Common myeloid progenitor, CD34-positive (primary cell): ENCODE measurements around the gene LAIR2.
"Not testable (repeated sequence)": the region's sequence is repeated elsewhere in the genome, so short reads cannot be mapped to it uniquely, and the experiment has no call there.

ENCODE experiments used
- CTCF ChIA-PET: fragments of 350-600 bp; sonication (Branson Sonifier 250); formaldehyde crosslinking; loops from one replicate; lab custom pipeline; 2021; ENCODE audit warnings: antibody characterized with exemption; lab: Charles Lee
- POLR2A ChIA-PET: fragments of 350-600 bp; sonication (Branson Sonifier 250); formaldehyde crosslinking; loops from one replicate; lab custom pipeline; 2021; ENCODE audit warnings: antibody characterized with exemption; lab: Charles Lee
- DNase-seq, 3 donors: peaks; one replicate each; pipeline versions ENCODE4 v3.0.0 to v3.0.0-alpha.2; 2013
- H3K27ac ChIP-seq, 2 experiments: 1 replicate in 1 of 2; 2 replicates in 1 of 2; pipeline ENCODE4 v1.7.0; 2013; ENCODE audit warnings: inconsistent platforms in 2 of 2, low read length in 2 of 2, mild to moderate bottlenecking in 2 of 2, low read depth in 1 of 2, moderate library complexity in 1 of 2; ENCODE audit not compliant: severe bottlenecking in 2 of 2, insufficient read depth in 1 of 2, poor library complexity in 1 of 2
- H3K27me3 ChIP-seq, 5 experiments: replicated peaks in 2 of 5; 1 replicate in 3 of 5; 2 replicates in 2 of 5; pipeline versions ENCODE4 v1.6.1 to v1.7.0; 2013; ENCODE audit warnings: low read length in 4 of 5, mild to moderate bottlenecking in 2 of 5, moderate library complexity in 2 of 5, inconsistent platforms in 1 of 5; ENCODE audit not compliant: insufficient read depth in 5 of 5, control insufficient read depth in 4 of 5
- H3K36me3 ChIP-seq, 4 experiments: 1 replicate in 2 of 4; 2 replicates in 2 of 4; pipeline versions ENCODE4 v1.6.1 to v1.7.0; 2013; ENCODE audit warnings: low read length in 3 of 4, control low read depth in 1 of 4, mild to moderate bottlenecking in 1 of 4; ENCODE audit not compliant: control insufficient read depth in 4 of 4, insufficient read depth in 4 of 4
- H3K4me1 ChIP-seq, 4 experiments: 1 replicate in 3 of 4; 2 replicates in 1 of 4; pipeline versions ENCODE4 v1.6.1 to v1.7.1; 2013; ENCODE audit warnings: low read length in 3 of 4, mild to moderate bottlenecking in 3 of 4, control low read depth in 1 of 4, inconsistent platforms in 1 of 4, moderate library complexity in 1 of 4; ENCODE audit not compliant: control insufficient read depth in 4 of 4, insufficient read depth in 4 of 4; ENCODE audit errors: control extremely low read depth in 1 of 4
- H3K4me3 ChIP-seq, 7 experiments: 1 replicate in 4 of 7; 2 replicates in 3 of 7; pipeline versions ENCODE4 v1.5.1 to v1.7.0; 2013; ENCODE audit warnings: mild to moderate bottlenecking in 7 of 7, low read length in 6 of 7, moderate library complexity in 6 of 7, inconsistent platforms in 2 of 7, low read depth in 2 of 7, control low read depth in 1 of 7; ENCODE audit not compliant: insufficient read depth in 4 of 7, control insufficient read depth in 1 of 7; ENCODE audit errors: extremely low read depth in 1 of 7
- H3K9me3 ChIP-seq, 5 experiments: 1 replicate in 4 of 5; 2 replicates in 1 of 5; pipeline versions ENCODE4 v1.6.1 to v1.7.1; 2013; ENCODE audit warnings: low read length in 4 of 5, mild to moderate bottlenecking in 2 of 5, inconsistent platforms in 1 of 5, low read depth in 1 of 5, moderate library complexity in 1 of 5; ENCODE audit not compliant: control insufficient read depth in 4 of 5, insufficient read depth in 2 of 5; ENCODE audit errors: control extremely low read depth in 1 of 5
- WGBS: methylation state at CpG from one replicate; pipeline ENCODE4 v1.1.5; 2013; ENCODE audit not compliant: insufficient coverage; 5-methylcytosine and 5-hydroxymethylcytosine counted together

The LAIR2 gene

GRCh38 chr19:54464630-54465425 lies 37.8 kb upstream of the LAIR2 start:
- Histone ChIP-seq H3K4me1 (peaks cover 0 to 42% (median 34%) of the 10 kb centered on the region in 4 experiments), H3K27me3 (peaks cover 0 to 13% (median 5%) of the 10 kb centered on the region in 5 experiments), H3K36me3 (peaks cover 0 to 24% (median 12%) of the 10 kb centered on the region in 4 experiments), H3K4me3 (peak overlapping the region; percentile 53 to 91 (median 76)), H3K9me3 (no peaks in the 10 kb centered on the region), H3K27ac (peak overlapping the region in 1 of 2 experiments; percentile 66)
- POLR2A ChIA-PET: no interaction called here
- CTCF ChIA-PET: no interaction called here
- DNase-seq: peak; percentile 82 to 91 (median 87)
- WGBS: 4% methylated on average over 52 of the region's 87 CpGs

- no peak for DNase-seq
- Histone ChIP-seq H3K36me3 (peaks cover 0 to 19% (median 8%) of the 10 kb centered on the region in 4 experiments), H3K27ac (no peak overlapping the region), H3K4me1 (peaks cover 3 to 38% (median 32%) of the 10 kb centered on the region in 4 experiments), H3K27me3 (peaks cover 3 to 20% (median 7%) of the 10 kb centered on the region in 5 experiments), H3K9me3 (no peaks in the 10 kb centered on the region), H3K4me3 (peak overlapping the region in 3 of 7 experiments; percentile 4 to 91 (median 19))
- POLR2A ChIA-PET: no interaction called here
- 69% methylated on average over 45 of the region's 49 CpGs for WGBS
- CTCF ChIA-PET: no interaction called here
Measured at GRCh38 chr19:54465426-54466109, 37.1 kb upstream of the LAIR2 start.

- H3K9me3 ChIP-seq, CTCF ChIA-PET, DNase-seq, H3K4me3 ChIP-seq, POLR2A ChIA-PET, H3K27ac ChIP-seq: not testable (repeated sequence)
- Histone ChIP-seq H3K36me3 (peaks cover 0 to 14% (median 6%) of the 10 kb centered on the region in 4 experiments), H3K27me3 (peaks cover 5 to 25% (median 11%) of the 10 kb centered on the region in 5 experiments), H3K4me1 (peaks cover 6 to 43% (median 37%) of the 10 kb centered on the region in 4 experiments)
- WGBS: 100% methylated on average over 11 of the region's 14 CpGs
Measured at GRCh38 chr19:54466110-54466480, 36.5 kb upstream of the LAIR2 start.

GRCh38 chr19:54469496-54469934 lies 33.1 kb upstream of the LAIR2 start:
- peaks cover 6 to 30% (median 23%) of the 10 kb centered on the region in 4 experiments for H3K4me1 ChIP-seq
- POLR2A ChIA-PET: no interaction called here
- peaks cover 5 to 37% (median 11%) of the 10 kb centered on the region in 5 experiments for H3K27me3 ChIP-seq
- no peak for DNase-seq
- 89% methylated on average over 7 of the region's 8 CpGs for WGBS
- H3K36me3 ChIP-seq: no peaks in the 10 kb centered on the region
- no peak overlapping the region for H3K4me3 ChIP-seq
- no peak overlapping the region for H3K27ac ChIP-seq
- CTCF ChIA-PET: interaction anchor here (1.1 to 1.4 kb wide), 2 partner anchors 10 to 26 kb away, joined by 3 to 4 read pairs; no protein-coding TSS in a partner anchor
- H3K9me3 ChIP-seq: no peaks in the 10 kb centered on the region

GRCh38 chr19:54470276-54470887 lies 32.2 kb upstream of the LAIR2 start:
- Histone ChIP-seq H3K27me3 (peaks cover 5 to 37% (median 11%) of the 10 kb centered on the region in 5 experiments), H3K4me3 (peak overlapping the region in 5 of 7 experiments; percentile 29 to 64 (median 57))
- POLR2A ChIA-PET: interaction anchor here (0.6 kb wide), 1 partner anchor 621 kb away, joined by 3 read pairs; no protein-coding TSS in a partner anchor

GRCh38 chr19:54470991-54471782 lies 31.4 kb upstream of the LAIR2 start:
- ChIA-PET CTCF (interaction anchor here (0.7 kb wide), 1 partner anchor 28 kb away, joined by 3 read pairs; no protein-coding TSS in a partner anchor), POLR2A (no interaction called here)
- H3K4me1 ChIP-seq: peaks cover 6 to 22% (median 18%) of the 10 kb centered on the region in 4 experiments
- no peaks in the 10 kb centered on the region for H3K9me3 ChIP-seq
- peak overlapping the region in 5 of 7 experiments; percentile 29 to 64 (median 57) for H3K4me3 ChIP-seq
- peaks cover 5 to 35% (median 8%) of the 10 kb centered on the region in 5 experiments for H3K27me3 ChIP-seq
- H3K36me3 ChIP-seq: no peaks in the 10 kb centered on the region
- peak in 2 of 3 donors; percentile 51 to 57 for DNase-seq
- no peak overlapping the region for H3K27ac ChIP-seq
- whole genome bisulfite sequencing: 1% methylated on average over 57 of the region's 60 CpGs

More at GRCh38 chr19:54470276-54470887, 32.2 kb upstream of the LAIR2 start:
- Histone ChIP-seq H3K36me3 (no peaks in the 10 kb centered on the region), H3K27ac (no peak overlapping the region), H3K9me3 (no peaks in the 10 kb centered on the region), H3K4me1 (peaks cover 6 to 23% (median 18%) of the 10 kb centered on the region in 4 experiments)
- WGBS: 91% methylated on average over 9 of the region's 10 CpGs
- DNase-seq: no peak
- CTCF ChIA-PET: interaction anchor here (0.7 to 1.4 kb wide), 2 partner anchors 9 to 27 kb away, joined by 3 to 4 read pairs; no protein-coding TSS in a partner anchor
